ENCODE measurements around the gene DOCK2. TPM values are rescaled to one million over a fixed set of nuclear protein-coding genes. Genes with fewer than 3 reads are reported as not detected.

DOCK2 gene
- total RNA-seq, 2 experiments from 2014 or later, result 161 to 205 TPM

GRCh38 chr5:169767938-169768337 is 130.9 kb downstream of the DOCK2 start:
- ChIA-PET POLR2A (no interaction called here), CTCF (ENCODE audit: unreplicated experiment) (no interaction called here)
- Histone ChIP-seq H3K27ac (ENCODE audit: low read depth, low read length, poor library complexity, severe bottlenecking) (no peak overlapping the region), H3K4me3 (ENCODE audit: low read depth, low read length, poor library complexity, severe bottlenecking) (no peak overlapping the region), H3K36me3 (ENCODE audit: insufficient read depth, low read length) (peaks cover 82% of the 10 kb centered on the region), H3K79me2 (ENCODE audit: insufficient read depth, low read depth, low read length) (no peaks in the 10 kb centered on the region), H3K9me3 (ENCODE audit: low read length) (no peaks in the 10 kb centered on the region), H3K4me1 (ENCODE audit: insufficient read depth, low read length, poor library complexity, severe bottlenecking) (no peaks in the 10 kb centered on the region), H4K20me1 (ENCODE audit: insufficient read depth, low read length) (no peaks in the 10 kb centered on the region), H3K9me2 (ENCODE audit: insufficient read depth, low read length) (no peaks in the 10 kb centered on the region), H3K4me2 (ENCODE audit: low read length) (no peak overlapping the region), H2AFZ (ENCODE audit: low read length) (no peak overlapping the region)
- intact Hi-C loops (cut with micrococcal nuclease; ENCODE audit: unreplicated experiment), result no loop called here
- TF ChIP-seq EZH2phosphoT487 (IDR thresholded peaks at IDR 0.05; ENCODE audit: borderline replicate concordance, low read depth, low read length), result no peak
- no peak for TF ChIP-seq CTCF (conservative IDR thresholded peaks at IDR 0.05; ENCODE audit: low read length)
- peak; percentile 7 for DNase-seq (ENCODE audit: low spot score)
- BruUV-seq (replicated peaks), result no TSS peak

GRCh38 chr5:169768416-169768815 is 131.3 kb downstream of the DOCK2 start:
- POLR2A ChIA-PET, result interaction anchor here (0.7 kb wide), 1 partner anchor 1663 kb away, joined by 3 read pairs; no protein-coding TSS in a partner anchor
- Histone ChIP-seq H3K9me2 (ENCODE audit: insufficient read depth, low read length) (no peaks in the 10 kb centered on the region), H3K36me3 (ENCODE audit: insufficient read depth, low read length) (peaks cover 82% of the 10 kb centered on the region), H4K20me1 (ENCODE audit: insufficient read depth, low read length) (no peaks in the 10 kb centered on the region), H3K9me3 (ENCODE audit: low read length) (no peaks in the 10 kb centered on the region), H3K27ac (ENCODE audit: low read depth, low read length, poor library complexity, severe bottlenecking) (no peak overlapping the region), H2AFZ (ENCODE audit: low read length) (no peak overlapping the region), H3K4me3 (ENCODE audit: low read depth, low read length, poor library complexity, severe bottlenecking) (no peak overlapping the region), H3K4me1 (ENCODE audit: insufficient read depth, low read length, poor library complexity, severe bottlenecking) (no peaks in the 10 kb centered on the region), H3K79me2 (ENCODE audit: insufficient read depth, low read depth, low read length) (no peaks in the 10 kb centered on the region), H3K4me2 (ENCODE audit: low read length) (no peak overlapping the region)
- no peak for DNase-seq (ENCODE audit: low spot score)
- no peak for TF ChIP-seq CTCF (conservative IDR thresholded peaks at IDR 0.05; ENCODE audit: low read length)
- no peak for TF ChIP-seq EZH2phosphoT487 (IDR thresholded peaks at IDR 0.05; ENCODE audit: borderline replicate concordance, low read depth, low read length)
- CTCF ChIA-PET (ENCODE audit: unreplicated experiment), result no interaction called here
- no TSS peak for BruUV-seq (replicated peaks)
- intact Hi-C loops (cut with micrococcal nuclease; ENCODE audit: unreplicated experiment), result no loop called here

- TF ChIP-seq EZH2phosphoT487 (IDR thresholded peaks at IDR 0.05; ENCODE audit: borderline replicate concordance, low read depth, low read length) (no peak), CTCF (conservative IDR thresholded peaks at IDR 0.05; ENCODE audit: low read length) (no peak)
- DNase-seq (ENCODE audit: low spot score), result no peak
- H3K4me2 ChIP-seq (ENCODE audit: low read length), result no peak overlapping the region
- POLR2A ChIA-PET, result interaction anchor here (0.6 to 1.5 kb wide), 4 partner anchors 9 to 564 kb away, joined by 3 to 4 read pairs (median 4); no protein-coding TSS in a partner anchor
- H4K20me1 ChIP-seq (ENCODE audit: insufficient read depth, low read length), result no peaks in the 10 kb centered on the region
- CTCF ChIA-PET (ENCODE audit: unreplicated experiment), result no interaction called here
- peaks cover 73% of the 10 kb centered on the region for H3K36me3 ChIP-seq (ENCODE audit: insufficient read depth, low read length)
- H3K27ac ChIP-seq (ENCODE audit: low read depth, low read length, poor library complexity, severe bottlenecking), result no peak overlapping the region
- H2AFZ ChIP-seq (ENCODE audit: low read length), result no peak overlapping the region
- H3K4me3 ChIP-seq (ENCODE audit: low read depth, low read length, poor library complexity, severe bottlenecking), result no peak overlapping the region
- H3K4me1 ChIP-seq (ENCODE audit: insufficient read depth, low read length, poor library complexity, severe bottlenecking), result no peaks in the 10 kb centered on the region
- intact Hi-C loops (cut with micrococcal nuclease; ENCODE audit: unreplicated experiment), result no loop called here
- no peaks in the 10 kb centered on the region for H3K79me2 ChIP-seq (ENCODE audit: insufficient read depth, low read depth, low read length)
- no peaks in the 10 kb centered on the region for H3K9me3 ChIP-seq (ENCODE audit: low read length)
- H3K9me2 ChIP-seq (ENCODE audit: insufficient read depth, low read length), result no peaks in the 10 kb centered on the region
- no TSS peak for BruUV-seq (replicated peaks)
Measured at GRCh38 chr5:169770109-169770508, 133.0 kb downstream of the DOCK2 start.

Measured in OCI-LY7 (cell line).